ENCODE measurements around the gene SH3BP2.

The SH3BP2 gene

DNA sequence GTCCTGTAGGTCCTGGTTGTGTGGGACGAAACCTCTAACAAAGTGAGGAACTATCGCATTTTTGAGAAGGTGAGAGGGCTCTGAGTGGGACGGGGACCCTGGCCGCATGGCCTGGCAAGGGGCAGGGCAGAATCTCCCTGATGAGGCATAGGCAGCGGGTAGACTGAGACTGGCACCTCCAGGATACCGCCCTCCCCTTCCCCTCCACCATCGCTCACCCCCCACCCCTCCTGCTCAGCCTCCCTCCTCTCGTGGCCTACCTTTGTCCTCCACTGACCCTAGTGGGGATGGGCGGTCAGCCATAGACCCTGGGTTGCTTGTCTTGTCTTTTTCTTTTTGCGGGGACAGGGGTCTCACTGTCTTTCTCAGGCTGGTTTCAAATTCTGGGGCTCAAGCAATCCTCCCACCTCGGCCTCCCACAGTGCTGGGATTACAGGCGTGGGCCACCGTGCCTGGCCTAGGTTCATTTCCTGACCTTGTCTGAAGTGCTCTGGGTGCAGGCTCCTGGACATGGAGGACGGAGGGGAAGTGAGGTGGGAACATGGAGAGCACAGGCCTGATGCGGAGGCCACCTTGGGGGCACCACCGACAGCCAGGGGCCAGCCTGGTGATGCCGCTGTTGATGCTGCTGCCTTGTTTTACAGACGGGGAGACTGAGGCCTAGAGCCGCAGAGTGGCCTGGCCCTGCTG lies 40.2 kb downstream of the SH3BP2 start:
- no peak for DNase-seq (ENCODE audit: low spot score)

GRCh38 chr4:2833671-2834000 lies 40.8 kb downstream of the SH3BP2 start:
- DNase-seq (ENCODE audit: low spot score), result no peak

GRCh38 chr4:2834001-2834921 lies 41.4 kb downstream of the SH3BP2 start:
- no peak for DNase-seq (ENCODE audit: low spot score)

DNA sequence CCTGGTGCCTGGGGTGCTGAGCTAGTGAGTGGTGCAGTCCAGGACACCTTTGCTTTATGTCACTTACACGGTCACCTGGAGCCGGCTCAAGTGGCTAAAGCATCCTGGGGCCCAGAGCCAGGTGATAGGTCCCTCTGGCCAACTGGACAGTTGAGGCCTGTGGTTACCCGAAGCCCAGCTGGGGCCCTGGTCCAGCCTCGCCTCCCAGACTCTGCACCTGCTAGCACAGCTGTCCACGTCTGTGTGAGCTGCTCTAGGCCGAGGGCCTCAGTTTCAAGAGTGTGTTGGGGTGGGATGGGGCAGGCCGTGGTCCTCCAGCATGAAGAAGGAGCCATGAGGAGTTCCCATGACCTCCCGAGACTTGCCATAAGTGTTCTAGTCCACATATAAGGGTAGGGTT lies 43.1 kb downstream of the SH3BP2 start:
- DNase-seq (ENCODE audit: low spot score), result no peak

DNA sequence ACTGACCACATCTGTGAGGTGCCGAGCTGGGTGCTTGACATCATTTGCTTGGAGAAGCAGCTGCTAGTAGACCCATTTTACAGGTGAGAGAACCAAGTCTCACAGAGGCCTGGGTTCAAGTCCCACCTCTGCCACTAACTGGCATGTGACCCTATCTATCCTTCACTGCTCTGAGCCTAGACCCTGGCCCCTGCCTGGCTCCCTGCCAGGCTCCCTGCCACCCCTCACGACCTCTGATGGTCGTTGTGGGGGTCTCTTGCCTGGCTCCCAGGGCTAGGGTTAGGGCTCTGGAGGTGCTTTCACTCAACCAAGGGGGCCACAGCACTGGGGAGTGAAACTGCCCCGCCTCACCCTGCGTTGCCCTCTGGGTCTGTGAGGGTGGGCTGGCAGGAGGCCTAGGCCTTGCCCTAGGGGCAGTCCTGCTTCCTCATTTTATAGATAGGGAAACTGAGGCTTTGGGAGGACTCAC lies 43.5 kb downstream of the SH3BP2 start:
- DNase-seq (ENCODE audit: low spot score), result no peak

GRCh38 chr4:2837110-2837903 lies 44.4 kb downstream of the SH3BP2 start:
- DNase-seq (ENCODE audit: low spot score), result no peak

- DNase-seq (ENCODE audit: low spot score), result no peak
Observed at GRCh38 chr4:2837904-2838496, 45.1 kb downstream of the SH3BP2 start.

DNA sequence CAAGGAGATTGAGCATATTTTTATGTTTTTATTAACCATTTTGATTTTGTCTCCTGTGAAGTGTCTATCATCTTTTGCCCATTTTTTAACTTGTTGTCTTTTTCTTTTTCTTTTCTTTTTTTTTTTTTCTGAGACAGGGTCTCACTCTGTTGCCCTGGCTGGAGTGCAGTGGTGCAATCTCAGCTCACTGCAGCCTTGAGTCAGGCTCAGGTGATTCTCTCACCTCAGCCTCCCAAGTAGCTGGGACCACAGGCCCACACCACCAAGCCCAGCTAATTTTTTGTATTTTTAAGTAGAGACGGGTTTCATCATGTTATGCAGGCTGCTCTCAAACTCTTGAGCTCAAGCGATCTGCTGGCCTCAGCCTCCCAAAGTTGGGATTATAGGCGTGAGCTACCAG lies 46.2 kb downstream of the SH3BP2 start:
- DNase-seq (ENCODE audit: low spot score), result no peak

DNA sequence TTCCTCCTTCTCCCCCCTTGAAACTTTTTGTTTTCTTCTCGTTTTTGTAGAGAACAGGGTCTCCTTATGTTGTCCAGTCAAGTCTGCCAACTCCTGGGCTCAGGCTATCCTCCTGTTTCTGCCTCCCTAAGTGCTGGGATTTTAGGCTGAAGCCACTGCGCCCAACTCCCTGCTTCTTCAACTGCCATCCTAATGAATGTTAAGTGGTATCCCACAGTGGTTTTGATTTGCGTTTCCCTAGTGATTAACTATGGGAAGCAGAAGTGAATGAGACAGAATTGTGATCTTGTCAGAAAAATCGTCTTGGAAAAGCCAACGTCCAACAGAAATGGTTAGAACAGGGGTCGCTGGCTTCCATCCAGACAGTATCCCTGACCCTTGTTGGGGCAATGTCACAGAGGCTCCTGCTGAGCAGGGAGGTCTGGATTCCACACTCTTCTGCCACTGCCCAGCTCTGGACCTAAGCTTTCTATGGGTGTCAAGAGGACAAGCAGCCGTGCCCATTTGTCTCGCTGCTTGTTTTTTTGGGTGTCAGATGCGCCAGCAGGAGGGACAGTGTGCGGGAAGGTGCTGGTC lies 49.9 kb downstream of the SH3BP2 start:
- DNase-seq (ENCODE audit: low spot score), result peak; percentile 27

DNA sequence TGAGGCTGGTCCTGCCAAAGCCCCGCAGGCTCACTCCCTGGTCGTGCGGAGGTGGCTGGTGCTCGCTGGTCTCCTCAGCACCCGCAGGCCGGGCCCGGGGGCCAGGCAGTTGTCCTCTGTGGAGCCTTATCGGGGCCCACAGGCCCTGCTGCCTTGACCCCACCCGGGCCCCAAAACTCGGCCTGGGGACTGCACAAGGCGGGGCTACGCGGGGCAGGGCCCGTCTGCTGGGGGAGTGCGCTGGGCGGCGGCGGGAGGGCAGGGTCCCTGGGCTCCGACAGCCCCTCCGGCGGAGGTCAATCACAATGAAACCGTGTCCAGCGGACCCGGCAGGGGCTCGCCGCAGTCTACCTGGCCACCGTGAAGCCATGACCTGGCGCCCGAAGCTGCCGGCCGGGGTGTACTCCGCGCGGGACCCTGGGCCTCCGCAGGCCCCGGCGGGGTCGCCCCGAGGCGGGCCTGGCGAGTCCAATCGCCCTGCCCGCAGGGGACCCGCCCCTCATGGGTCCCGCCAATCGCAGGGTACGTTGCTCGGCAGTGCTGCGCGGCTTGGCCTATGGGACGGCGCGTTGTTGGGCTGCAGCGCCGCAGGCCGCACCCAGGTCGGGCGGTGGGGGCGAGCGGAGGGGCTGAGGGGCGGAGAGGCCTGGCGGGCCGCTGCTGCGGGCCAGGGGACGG lies 50.5 kb downstream of the SH3BP2 start, which contains the start of gene ADD1:
ADD1 (plus strand) TSS at position 582 of the 678 bp plus-strand sequence. CDS start 32,072 bp downstream, outside the sequence.
- DNase-seq (ENCODE audit: low spot score), result peak; percentile 69

DNA sequence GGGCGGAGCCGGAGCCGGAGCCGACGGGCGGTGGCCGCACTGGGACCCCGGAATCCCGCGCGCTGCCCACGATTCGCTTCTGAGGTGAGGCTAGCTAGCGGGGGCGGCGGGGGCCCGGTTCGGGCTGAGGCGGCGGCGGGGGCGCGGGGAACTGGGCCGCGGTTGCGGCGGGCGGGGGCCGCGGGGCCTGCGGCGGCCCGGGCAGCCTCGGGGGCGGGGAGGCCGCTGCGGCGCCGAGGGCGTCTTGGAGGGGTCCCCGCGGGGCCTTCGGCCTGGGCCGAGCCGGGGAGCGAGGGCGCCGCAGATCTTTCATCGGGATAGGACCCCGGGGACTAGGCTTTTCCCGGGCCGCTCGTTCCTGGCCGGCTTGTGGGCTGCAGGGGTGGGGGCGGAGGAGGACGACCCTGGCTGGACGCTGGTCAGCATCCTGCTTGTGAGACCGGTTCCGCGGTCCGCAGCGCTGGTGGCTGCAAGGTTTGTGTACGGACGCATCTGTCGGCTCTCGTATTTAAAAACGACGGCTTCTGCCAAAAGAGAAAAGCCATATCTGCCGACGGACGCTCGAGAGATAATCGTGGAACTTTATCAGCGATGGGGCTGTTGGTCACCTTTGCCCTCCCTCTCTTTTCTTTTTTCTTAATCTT lies 51.2 kb downstream of the SH3BP2 start:
- DNase-seq (ENCODE audit: low spot score), result peak; percentile 20

DNA sequence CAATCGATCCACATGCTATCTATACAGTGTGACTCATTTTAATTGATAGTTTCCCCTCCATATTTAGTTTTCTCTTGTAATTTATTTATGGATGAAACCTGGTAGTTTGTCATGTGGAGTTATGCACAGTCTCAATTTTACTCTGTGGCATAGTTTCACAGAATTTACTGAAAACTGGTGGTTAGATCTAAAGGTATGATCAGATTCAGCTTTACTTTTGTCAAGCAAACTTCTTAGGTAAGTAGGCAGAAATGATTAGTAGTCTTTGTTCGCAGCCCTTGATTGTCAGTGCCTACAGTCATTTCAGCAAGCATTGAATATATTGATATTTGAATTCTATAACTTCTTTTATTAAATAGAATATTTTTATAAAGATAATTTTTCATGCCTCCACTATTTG lies 53.3 kb downstream of the SH3BP2 start:
- no peak for DNase-seq (ENCODE audit: low spot score)

DNA sequence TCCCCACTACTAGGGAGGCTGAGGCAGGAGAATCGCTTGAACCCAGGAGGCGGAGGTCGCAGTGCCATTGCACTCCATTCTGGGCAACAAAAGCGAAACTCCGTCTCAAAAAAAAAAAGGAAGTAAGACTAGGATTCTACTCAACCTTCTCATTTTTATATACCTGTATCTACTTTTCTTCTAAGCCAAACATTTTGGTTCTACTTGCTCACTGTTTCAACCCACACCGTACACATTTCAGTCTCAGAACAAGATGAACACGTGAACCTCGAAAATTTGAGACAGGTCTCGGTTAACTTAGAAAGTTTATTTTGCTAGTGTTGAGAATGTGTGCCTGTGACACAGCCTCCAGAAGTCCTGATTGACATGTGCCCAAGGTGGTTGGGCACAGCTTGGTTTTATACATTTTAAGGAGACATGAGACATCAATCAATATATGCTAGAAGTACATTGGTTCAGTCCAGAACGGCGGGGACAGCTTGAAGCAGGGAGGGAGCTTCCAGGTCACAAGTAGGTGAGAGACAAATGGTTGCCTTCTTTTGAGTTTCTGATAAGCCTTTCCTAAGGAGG lies 54.5 kb downstream of the SH3BP2 start:
- no peak for DNase-seq (ENCODE audit: low spot score)

DNA sequence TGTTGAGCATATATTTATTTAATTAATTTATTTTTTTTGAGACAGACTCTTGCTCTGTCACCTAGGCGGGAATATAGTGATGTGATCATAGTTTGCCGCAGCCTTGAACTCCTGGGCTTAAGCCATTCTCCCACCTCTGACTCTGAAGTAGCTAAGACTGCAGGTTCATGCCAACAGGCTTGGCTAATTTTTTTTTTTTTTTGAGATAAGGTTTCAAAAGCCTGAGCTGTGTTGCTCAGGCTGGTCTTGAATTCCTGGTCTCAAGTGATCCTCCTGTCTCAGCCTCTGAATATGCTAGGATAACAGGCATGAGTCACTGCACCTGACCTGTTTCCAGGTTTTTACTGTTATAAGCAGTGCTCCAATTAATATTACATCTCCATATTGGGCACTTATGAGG lies 55.6 kb downstream of the SH3BP2 start:
- DNase-seq (ENCODE audit: low spot score), result no peak

DNA sequence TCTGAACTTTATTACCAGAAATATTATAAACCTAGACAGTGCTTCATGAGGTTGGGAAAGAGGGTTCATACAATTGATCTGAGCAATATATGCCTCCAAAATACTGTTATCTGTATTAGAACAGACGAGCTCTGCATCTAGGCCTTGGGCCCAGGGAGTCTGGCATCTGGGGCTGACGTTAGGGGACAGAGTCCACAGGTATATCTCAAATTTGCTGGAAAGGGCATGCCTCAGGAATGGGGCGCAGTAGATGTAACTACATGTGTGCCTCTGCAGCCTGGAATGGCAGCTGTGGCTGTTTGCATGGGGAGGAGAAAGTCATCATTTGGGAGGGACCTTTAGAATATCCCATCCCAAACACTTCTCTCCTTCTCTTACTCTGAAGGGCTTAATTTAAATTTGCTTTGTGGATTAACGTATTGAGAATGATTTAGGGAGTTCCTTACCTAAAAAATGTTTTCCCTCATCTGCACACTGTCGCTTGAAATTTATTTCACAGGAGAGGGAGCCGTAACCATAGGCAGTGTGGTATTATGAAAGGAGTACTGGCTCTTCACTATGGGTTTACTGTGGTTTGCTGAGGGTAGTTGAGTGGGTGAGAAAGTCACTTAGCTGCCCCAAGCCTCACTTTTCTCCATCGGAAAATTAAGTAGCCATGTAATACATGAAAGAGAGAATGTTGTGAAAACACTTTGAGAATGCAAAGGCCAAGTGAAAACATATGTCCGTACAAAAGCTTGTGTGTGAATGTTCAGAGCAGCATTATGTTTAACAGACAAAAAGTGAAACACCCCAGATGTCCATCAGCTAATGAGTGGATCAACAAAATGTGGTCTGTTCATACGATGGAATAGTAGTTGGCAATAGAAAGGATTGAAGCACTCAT lies 56.6 kb downstream of the SH3BP2 start:
- DNase-seq (ENCODE audit: low spot score), result no peak

- no peak for DNase-seq (ENCODE audit: low spot score)
Observed at GRCh38 chr4:2850966-2851798, 58.3 kb downstream of the SH3BP2 start.

- no peak for DNase-seq (ENCODE audit: low spot score)
Observed at GRCh38 chr4:2852481-2852921, 59.6 kb downstream of the SH3BP2 start.

- DNase-seq (ENCODE audit: low spot score), result no peak
Observed at GRCh38 chr4:2855584-2855983, 62.7 kb downstream of the SH3BP2 start.

Measured in SW480 (cell line).